ENCODE data around the gene CDH2. TPM values are rescaled to one million over a fixed set of nuclear protein-coding genes. Genes with fewer than 3 reads are reported as not detected.

The CDH2 gene
- total RNA-seq, 1 donor from 2014 or later: 22.8 TPM

DNA sequence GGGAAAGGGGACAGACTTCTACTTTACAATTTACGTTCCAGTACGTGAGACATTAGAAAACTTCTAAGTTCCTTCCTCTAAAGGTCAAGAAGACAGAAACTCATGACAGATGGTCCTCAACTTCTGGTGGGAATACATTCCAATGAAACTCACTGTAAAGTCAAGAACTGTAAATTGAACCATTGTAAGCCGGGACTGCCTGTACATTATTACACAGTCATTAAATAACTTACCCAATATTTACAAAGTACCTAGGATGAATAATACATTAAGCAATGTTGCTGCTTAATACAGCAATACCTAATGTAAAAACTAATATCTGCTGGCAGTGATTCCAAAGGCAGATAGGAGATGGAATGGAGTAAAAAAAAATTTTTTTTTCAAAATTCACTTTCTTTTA is 51.9 kb downstream of the CDH2 start:
- no peaks in the 10 kb centered on the region for H3K36me3 ChIP-seq
- intact Hi-C loops (cut with DNase I): no loop called here
- H3K4me1 ChIP-seq: peaks cover 0 to 3% of the 10 kb centered on the region in 2 donors
- DNase-seq (ENCODE audit: low spot score in 2 of 2): no peak
- no peaks in the 10 kb centered on the region for H3K9me3 ChIP-seq
- TF ChIP-seq, protein P1, sequence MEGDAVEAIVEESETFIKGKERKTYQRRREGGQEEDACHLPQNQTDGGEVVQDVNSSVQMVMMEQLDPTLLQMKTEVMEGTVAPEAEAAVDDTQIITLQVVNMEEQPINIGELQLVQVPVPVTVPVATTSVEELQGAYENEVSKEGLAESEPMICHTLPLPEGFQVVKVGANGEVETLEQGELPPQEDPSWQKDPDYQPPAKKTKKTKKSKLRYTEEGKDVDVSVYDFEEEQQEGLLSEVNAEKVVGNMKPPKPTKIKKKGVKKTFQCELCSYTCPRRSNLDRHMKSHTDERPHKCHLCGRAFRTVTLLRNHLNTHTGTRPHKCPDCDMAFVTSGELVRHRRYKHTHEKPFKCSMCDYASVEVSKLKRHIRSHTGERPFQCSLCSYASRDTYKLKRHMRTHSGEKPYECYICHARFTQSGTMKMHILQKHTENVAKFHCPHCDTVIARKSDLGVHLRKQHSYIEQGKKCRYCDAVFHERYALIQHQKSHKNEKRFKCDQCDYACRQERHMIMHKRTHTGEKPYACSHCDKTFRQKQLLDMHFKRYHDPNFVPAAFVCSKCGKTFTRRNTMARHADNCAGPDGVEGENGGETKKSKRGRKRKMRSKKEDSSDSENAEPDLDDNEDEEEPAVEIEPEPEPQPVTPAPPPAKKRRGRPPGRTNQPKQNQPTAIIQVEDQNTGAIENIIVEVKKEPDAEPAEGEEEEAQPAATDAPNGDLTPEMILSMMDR (IDR thresholded peaks at IDR 0.05): no peak
- H3K27me3 ChIP-seq: no peaks in the 10 kb centered on the region
- no peak overlapping the region for H3K27ac ChIP-seq
- H3K4me3 ChIP-seq: no peak overlapping the region

DNA sequence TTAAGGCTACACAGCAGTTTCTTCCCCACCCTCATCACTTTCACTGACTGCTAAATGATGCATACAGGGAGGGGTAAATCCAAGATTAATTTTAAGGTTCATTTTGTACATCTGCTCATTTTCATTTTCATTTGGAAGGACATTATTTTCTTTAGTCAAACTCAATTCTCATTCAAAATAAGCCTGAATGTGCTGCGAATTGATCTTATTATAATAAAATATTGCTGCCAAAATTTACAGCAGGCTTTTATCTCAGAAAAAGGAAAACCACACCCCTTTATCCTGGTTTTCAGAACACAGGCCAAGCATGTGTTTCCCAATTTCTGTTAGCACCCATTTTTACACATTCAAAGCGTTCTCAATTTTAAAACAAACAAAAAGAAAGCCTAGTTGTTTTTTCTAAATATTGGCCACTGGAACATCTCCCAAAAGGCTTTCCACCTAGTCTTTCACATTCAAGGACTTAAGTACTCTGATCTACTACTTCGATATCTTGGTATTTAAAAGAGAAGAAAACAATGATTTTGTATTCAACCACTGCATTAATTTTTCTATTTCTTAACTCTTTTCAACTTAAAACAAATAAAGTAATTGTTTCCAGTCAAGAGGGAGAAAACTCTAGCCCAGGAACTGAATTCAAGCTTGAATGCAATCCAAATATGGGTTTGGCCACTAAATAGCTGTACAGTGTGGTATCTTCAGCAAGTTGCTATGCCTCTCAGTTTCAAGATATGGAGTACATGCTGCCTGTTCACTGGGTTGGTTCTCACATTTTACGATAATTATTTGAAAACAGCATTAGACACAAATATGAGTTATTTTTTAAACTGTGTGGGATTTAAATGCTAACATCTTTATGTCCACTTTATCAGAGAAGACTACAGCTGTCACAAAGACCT is 52.5 kb downstream of the CDH2 start:
- H3K9me3 ChIP-seq: no peaks in the 10 kb centered on the region

DNA sequence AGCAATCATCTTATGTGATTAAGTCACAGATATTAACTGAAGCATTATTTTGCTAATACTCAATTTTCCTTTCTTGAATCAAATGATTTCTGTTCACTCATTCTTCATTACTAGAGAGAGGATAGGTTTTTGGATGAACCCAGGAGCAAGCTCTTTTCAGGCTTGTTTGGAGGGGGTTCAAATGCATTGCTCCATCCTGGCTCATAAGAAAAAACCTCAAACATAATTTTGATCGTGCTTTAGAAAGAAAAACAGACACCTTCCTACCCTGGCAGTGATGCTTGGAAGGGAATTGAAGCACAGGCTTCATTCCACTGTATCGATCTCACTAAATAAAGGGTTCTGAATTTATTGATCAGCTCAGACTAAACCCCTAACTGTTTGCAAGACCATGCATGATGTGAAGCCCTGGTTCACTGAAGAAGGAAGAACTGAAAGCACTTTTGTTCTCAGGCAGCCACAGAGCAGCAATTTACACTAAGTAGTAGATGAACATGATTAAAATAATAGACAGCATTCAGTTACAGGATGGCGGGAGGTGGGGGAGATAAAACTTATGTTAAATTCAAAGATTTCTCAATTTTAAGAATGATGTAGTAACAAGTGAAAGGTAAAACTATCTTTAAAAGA is 53.4 kb downstream of the CDH2 start:
- H3K4me1 ChIP-seq: peaks cover 0 to 3% of the 10 kb centered on the region in 2 donors
- H3K9me3 ChIP-seq: no peaks in the 10 kb centered on the region
- no peaks in the 10 kb centered on the region for H3K36me3 ChIP-seq
- H3K27ac ChIP-seq: no peak overlapping the region
- no peaks in the 10 kb centered on the region for H3K27me3 ChIP-seq
- no peak for DNase-seq (ENCODE audit: low spot score in 2 of 2)
- no peak overlapping the region for H3K4me3 ChIP-seq
- intact Hi-C loops (cut with DNase I): no loop called here
- TF ChIP-seq, protein P1 (IDR thresholded peaks at IDR 0.05): no peak

More for the DNA sequence above, 52.5 kb downstream of the CDH2 start:
- Histone ChIP-seq H3K4me1 (peaks cover 0 to 3% of the 10 kb centered on the region in 2 donors), H3K27ac (no peak overlapping the region), H3K27me3 (no peaks in the 10 kb centered on the region), H3K36me3 (no peaks in the 10 kb centered on the region), H3K4me3 (no peak overlapping the region)
- TF ChIP-seq, protein P1 (IDR thresholded peaks at IDR 0.05): no peak
- no peak for DNase-seq (ENCODE audit: low spot score in 2 of 2)
- intact Hi-C loops (cut with DNase I): no loop called here

DNA sequence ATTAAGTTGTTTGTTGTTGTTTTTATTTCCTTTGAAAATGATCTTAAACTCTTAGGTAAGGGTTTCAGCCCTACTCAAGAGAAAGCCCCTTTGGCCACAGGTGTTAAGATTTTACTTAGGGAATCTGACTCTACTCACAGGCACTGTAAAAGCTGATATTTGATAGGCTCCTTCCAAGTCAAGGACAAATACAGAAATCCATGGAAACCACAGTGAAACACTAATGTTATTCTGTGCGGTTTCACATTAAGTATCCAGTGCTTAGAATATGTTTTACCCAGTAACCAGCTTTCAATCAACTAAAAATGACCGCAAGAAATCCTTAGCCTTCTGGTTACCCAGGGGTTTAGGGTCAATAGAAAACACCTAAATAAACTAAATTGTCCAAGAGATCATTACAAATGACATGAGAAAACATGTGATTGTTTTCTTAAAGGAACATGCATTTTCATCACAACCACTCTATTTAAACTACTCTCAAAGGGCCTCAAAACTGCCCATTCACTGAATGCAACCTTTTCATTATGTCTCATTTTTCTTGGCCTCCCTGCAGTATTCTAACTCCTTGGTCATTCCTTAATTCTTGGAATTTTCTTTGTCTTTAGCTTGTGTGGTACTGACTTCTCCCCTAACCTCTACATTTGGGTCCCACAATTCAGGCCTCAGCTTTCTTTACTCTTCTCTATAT is 56.0 kb downstream of the CDH2 start:
- intact Hi-C loops (cut with DNase I): no loop called here
- H3K36me3 ChIP-seq: no peaks in the 10 kb centered on the region
- H3K4me1 ChIP-seq: peaks cover 0 to 3% of the 10 kb centered on the region in 2 donors
- no peak overlapping the region for H3K27ac ChIP-seq
- no peaks in the 10 kb centered on the region for H3K27me3 ChIP-seq
- TF ChIP-seq, protein P1 (IDR thresholded peaks at IDR 0.05): no peak
- H3K4me3 ChIP-seq: no peak overlapping the region
- DNase-seq (ENCODE audit: low spot score in 2 of 2): no peak
- no peaks in the 10 kb centered on the region for H3K9me3 ChIP-seq

DNA sequence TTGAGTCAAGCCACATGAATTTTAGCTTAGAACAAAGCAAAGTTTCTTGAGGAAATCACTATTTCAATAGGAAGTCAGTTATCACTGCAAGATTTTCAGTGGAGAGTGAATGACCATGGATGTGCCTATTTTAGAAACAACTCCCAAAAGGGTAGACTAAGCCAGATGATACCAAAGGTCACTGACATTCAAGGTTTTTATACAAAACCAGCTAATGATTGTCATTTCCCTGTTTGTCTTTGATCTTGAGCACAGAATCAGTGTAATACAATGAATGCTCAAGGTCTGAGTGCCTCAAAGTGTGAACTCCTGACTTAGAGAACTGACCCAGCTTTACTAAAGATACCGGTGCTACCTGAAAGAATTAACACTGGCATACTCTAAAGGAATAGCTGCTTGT is 60.5 kb downstream of the CDH2 start:
- H3K36me3 ChIP-seq: no peaks in the 10 kb centered on the region
- TF ChIP-seq, protein P1 (IDR thresholded peaks at IDR 0.05): no peak
- H3K27me3 ChIP-seq: no peaks in the 10 kb centered on the region
- DNase-seq (ENCODE audit: low spot score in 2 of 2): no peak
- peaks cover 0 to 10% of the 10 kb centered on the region in 2 donors for H3K4me1 ChIP-seq
- no peaks in the 10 kb centered on the region for H3K9me3 ChIP-seq
- H3K4me3 ChIP-seq: no peak overlapping the region
- intact Hi-C loops (cut with DNase I): no loop called here
- H3K27ac ChIP-seq: no peak overlapping the region
